GM19238 (cell line): Measurements from ENCODE around the gene CNBD2.
"Not testable (repeated sequence)": the region's sequence is repeated elsewhere in the genome, so short reads cannot be mapped to it uniquely, and the experiment has no call there.

Experiments
- DNase-seq: peaks from one replicate; pipeline ENCODE4 v3.0.0; 2011; ENCODE audit warnings: low spot score; ENCODE audit not compliant: insufficient read length

Gene CNBD2

DNA sequence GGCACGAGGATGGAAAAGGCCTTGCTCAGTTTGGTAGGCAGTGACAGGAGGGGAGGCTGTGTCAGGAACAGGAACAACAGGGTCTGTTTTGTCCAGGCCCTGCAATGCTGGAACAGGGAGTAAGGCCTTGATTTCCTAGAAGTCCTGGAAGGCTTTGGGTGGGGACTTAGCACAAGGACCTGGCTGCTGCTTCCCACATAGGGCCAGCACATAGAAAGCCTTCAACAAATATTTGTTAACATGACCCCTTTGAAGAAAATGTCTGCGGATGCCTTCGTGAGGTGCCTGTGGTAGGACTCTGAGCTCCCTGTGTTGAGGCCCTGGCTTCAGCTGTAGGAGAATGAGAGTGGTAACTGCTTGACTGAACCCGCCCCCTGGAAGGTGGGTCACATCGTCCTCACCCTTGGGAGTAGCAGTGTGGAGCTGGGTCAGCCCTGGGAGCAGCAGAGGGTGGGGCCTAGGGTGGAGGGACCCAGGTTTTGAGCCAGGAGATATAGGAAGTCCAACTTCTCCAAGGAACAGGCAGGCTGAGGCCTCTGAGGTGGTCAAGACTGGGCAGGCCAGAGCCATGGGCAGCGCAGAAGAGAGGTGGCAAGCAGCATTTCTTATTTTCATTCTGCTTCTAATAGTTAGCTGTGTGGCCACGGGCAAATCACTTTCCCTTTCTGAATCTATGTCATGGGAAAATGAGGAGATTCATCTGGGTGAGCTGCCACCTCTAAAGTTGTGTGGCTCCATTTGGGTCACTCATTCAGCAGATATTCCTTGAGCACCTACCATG is 50.0 kb downstream of the CNBD2 start:
- DNase-seq = no peak

DNA sequence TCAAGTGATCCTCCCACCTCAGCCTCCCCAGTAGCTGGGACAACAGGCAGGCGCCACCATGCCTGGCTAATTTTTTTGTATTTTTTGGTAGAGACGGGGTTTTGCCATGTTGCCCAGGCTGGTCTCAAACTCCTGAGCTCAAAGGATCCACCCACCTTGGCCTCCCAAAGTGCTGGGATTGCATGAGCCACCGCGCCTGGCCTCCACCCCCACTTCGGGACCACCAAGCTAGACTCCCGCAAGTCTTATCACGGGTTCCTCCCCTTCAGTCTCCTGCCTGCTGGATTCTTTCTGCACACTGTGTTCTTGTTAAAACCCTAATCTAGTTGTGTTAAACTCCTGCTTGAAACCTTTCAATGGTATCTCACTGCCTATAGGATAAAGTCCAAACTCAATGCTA is 57.7 kb downstream of the CNBD2 start:
- not testable (repeated sequence) for DNase-seq

DNA sequence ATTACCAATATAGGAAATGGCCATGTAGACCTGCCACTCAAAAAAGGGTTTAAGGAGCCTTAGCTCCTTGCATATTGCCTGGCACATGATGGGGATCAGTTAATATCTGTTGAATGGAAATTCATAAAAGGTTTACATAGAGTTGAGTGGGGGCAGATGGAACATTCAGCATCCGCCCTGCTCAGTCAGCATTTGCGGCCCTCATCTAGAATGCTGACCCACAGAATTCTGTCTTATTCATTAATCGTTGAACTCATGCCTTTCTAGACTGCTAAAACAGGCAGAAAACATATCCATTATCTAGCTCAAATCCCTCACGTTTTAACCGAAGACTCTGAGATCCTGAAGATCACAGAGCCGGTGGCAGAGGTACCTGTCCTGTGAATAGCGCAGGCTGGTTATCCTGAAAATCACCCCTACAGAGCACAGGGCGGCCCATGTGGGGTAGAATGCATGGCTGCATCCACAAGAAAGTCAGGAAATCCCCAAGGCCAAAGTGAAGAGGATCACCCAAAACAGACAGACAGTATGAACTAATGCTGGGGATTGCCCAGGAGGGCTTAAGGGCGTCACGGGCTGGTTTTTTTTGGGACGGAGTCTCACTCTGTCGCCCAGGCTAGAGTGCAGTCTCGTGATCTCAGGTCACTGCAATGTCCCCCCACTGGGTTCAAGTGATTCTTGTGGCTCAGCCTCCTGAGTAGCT is 59.9 kb downstream of the CNBD2 start:
- DNase-seq = no peak

DNA sequence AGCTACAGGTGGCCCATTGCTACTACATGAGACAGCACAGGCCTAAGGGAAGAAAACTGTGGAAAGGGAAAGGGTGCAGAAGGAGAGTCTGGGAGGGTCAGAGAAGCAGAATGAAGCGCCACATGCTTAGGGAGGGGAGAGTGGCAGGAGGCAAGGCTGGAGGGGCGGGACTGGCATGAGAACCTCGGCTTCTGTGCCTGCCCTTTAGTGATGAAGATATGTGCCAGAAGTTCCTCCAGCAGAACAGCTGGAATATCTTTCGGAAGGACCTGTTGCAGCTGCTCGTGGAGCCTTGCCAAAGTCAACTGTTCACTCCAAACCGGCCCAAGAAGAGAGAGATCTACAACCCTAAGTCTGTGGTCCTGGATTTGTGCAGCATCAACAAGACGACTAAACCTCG is 61.8 kb downstream of the CNBD2 start:
- DNase-seq = no peak

DNA sequence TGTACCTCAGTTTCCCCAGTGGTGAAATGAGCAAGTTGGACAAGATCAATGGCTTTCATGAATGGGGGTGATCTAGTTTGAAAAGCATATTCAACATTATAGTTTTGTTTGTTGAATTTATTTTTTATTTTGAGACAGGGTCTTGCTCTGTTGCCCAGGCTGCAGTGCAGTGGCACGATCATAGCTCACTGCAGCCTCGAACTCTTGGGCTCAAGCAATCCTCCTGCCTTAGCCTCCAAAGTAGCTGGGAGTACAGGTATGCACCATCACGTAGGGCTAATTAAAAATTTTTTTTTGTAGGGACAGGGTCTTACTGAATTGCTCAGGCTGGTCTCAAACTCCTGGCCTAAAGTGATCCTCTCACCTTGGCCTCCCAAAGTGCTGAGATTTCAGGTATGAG is 63.4 kb downstream of the CNBD2 start:
- DNase-seq = no peak

DNA sequence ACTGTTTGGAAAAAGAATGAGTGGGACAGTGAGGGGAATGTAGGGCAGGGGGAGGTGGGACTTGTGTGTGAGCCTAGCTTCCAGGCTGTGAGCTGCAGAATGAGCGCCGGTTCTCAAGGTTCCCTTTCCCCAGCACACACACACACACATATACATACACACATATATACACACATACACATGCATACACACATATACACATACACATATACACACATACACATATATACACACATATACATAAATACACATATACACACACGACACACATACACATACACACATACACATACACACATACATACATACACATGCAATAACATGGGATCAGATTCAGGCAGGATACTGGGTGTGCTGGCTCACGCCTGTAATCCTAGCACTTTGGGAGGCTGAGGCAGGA is 66.5 kb downstream of the CNBD2 start:
- no peak for DNase-seq

DNA sequence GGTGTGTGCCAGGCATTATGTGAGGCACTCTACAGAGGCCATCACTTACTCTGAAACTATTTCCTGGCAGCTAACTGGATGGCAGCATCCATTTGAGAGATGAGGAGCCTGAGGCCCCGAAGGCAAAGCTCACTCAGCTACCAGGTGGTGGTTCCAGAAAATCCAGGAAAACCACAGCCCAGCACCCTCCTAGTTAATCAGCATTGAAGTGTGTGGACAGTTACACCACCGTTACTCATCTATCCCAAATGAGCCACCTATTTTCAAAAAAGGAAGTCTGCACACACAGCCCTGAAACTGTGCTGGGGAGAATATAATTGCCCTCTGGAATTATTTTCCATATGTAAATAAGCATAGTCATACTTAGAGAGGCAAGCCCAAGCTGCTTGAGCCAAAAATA is 67.4 kb downstream of the CNBD2 start:
- DNase-seq = no peak

DNA sequence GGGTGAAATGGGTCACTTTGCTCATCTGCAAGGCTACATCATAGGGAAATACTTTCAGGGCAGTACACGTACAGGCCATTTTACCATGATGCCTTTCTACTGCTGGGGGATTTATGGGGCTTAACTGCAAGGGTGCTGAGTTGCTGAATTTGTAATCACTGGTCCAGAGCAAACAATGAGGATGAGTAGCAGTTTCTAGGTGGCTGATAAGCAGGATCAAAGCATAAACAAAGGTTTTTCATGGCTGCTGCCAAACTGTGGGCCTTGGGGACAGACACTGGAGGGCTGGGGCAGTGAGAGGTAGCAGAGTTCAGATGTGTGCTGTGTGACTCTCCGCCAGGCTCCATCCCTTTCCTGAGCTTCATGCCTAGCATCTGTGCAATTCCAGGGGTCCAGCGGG is 68.3 kb downstream of the CNBD2 start:
- DNase-seq = no peak

DNA sequence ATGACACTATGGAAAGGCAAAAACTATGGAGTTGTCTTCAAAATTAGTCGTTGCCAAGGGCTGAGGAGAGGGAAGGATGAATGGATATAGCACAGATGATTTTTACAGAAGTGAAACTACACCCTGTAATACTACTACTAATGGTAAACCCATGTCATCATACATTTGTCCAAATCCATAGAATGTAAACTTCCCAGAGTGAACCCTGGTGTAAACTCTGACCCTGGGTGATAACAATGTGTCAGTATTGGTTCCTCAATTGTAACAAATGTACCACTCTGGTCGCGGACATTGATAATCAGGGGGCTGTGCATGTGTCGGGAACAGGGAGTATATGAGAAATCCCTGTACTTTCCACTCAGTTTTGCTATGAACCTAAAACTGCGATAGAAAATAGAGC is 72.2 kb downstream of the CNBD2 start:
- DNase-seq = no peak

DNA sequence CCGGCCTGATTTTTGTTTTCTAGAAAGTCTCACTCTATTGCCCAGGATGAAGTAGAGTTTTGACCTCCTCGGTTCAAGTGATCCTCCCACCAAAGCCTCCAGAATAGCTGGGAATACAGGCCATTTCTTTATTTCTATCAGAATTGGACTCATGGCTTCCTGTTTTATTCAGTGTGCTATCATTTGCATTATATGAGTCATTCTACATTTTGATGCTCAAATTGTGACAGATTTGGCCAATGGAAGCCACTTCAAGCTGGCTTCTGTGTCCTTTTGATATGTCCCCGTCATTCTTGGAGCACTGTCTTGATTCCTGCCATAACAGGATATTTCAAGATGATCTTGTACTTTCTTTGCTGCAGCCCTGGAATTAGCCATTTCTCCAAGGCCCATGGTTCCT is 75.1 kb downstream of the CNBD2 start:
- DNase-seq = no peak

DNA sequence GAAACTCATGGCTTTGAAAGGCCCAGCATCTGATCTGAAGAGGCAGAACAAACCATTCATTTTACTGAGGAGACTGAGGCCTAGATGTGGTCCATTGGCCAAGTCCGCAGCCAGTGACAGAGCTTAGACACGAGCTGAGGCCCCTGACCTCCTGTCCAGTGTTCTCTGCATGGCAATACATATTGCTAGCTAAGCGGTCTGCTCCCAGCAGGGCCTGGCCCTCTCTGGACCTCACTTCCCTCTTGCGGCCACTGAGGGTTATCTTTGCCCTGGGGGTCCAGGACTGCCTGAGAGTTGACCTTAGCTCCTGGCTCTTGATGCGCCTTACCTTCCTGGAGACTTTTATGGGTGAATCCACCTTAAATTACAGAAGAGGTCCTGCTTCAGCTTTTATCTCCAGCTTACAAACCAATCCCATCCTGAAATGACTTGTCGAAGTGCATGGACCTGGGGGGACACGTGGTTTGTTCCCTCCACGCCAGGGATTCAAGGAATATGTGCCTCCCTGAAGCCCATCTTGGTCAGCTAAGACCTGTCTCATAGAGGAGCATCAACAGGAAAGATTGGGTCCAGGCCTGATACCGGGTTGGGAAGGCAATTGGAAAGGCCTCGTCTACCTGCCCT is 75.6 kb downstream of the CNBD2 start:
- no peak for DNase-seq

DNA sequence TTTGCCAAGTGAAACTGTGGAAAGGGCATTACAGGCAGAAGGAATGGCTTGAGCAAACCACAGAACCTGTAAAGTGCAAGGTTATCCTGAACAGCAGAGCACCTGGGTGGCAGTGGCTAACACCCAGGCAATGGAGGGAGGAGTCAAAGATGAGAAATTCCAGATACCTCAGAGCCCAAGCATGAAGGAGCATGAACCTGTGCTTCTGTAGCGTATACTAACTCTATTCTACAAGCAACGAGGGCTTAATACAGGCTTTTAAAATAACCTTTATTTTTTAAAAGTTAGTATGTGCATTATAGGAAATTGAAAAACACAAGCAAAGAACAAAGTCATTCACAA is 77.0 kb downstream of the CNBD2 start:
- DNase-seq = no peak

DNA sequence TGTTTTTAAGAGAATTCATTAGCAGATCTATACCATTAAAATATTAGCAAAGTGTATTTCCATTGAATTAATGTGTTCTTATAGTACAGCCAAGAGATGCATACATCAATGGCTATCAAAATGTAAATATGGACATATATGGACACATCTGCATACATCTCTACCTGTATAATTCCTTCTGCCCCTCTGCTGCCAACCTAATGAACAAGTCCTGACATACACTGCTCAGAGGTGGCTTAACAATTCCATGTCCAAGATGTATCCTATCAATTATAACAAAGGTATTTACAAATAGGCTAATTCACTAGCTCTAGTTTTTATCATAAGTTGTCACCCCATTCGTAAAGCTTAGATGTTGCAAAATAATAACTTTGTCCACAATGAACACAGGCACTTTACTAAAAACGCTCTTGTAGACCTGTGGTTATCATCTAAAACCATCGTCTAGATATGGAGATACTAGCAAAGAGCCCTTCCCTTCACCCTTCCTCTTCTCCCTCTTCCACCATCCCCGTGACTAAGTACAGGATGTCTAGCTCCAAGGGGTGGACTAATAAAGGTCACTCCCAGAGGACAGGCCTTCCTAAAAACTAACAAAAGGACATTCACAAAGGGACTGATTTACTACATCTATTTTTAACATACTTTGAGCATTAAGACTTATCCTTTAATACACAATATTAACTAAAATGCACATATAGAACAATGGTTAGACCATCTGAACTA is 77.8 kb downstream of the CNBD2 start:
- DNase-seq = not testable (repeated sequence)

DNA sequence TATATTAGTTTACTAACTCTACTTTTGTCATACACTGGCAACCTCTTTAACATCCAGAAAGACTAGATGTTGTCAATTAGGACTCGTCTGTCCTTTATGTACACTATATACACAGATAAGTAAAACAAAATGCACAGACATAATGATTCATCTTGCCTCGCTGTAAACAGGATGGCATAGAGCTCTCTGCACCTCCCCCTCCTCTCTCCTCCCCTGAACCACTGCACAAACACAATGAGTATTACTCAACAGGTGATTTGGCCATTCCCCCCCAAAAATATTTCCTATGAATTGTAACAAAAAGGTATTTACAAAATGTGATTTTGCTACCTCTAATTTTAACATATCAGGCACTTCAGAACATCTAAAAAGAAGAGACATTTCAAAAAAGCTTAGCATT is 81.0 kb downstream of the CNBD2 start:
- not testable (repeated sequence) for DNase-seq

DNA sequence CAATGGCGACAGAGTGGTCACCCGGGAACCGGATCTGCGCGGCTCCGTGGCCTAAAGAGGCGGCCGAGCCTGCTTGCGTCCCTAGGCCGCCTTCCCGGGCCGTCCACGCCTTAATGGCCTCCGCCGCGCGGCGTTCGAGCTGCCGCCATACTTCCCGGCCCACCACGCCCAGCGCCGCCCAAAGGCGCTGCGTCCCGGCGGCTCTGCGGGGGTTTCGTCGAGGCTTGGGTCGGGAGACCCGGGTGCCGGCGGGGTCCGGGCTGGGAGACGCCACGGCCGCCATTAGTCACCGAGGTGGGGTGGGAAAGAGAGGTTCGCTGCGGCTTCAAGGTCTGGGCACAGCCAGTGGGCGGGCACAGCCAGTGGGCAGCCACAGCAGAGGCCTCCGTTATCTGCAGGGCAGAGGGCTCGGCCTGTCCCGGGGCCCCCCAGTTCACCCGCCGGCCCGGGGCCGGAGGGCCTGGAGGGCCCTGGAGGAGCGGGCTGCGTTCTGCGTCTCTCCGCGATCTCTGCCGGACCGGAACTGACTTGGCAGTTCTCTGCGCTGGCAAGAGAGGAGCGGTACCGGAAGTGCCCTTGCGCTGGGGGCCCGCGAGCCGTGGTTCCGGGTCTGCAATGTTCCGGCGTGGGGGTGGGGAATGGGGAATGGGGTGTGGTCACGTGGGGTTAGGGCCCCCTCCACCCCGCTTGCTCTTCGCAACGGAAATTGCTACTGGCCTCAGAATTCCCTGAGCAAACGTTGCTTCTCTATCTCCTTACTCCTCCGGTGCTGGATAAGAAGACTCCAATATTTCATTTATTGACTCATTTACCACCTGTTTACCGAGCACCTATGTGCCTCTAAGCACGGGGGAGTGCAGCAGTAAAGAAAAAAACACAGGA is 82.3 kb downstream of the CNBD2 start:
- DNase-seq = peak; percentile 91

DNA sequence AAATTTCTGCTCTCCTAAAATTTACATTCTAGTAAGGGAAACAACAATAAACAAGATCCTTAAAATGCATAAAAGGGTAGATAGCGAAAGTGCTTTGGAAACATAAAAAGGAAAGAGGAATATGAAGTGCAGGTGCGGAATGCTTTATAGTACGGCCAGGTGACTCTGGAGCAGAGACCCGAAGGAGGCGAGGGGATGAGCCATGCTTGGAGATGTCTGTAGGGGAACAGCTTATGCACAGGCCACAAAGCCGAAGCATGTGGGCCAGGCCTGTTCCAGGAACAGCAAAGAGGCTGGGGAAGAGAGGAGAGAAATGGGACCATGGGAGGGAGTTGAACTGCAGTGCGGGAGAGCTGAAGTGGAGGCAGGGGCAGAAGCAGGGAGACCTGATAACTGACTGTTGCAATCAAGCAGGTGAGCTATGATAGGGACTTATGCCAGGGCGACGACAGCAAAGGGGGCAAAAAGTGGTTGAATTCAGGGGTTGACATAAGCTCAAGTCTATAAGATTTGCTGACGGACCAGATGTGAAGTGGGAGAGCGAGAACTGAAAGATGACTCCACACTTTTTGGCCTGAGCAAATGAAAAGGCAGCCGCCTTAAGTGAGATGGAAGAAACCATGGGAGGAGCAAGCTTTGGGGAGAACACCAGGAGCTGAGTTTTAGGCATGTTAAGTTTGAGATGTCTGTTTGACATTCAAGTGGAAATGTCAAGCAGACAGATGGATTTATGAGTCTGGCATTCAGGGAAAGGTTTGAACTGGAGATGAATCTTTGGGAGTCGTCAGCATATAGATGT is 83.1 kb downstream of the CNBD2 start:
- DNase-seq = no peak

DNA sequence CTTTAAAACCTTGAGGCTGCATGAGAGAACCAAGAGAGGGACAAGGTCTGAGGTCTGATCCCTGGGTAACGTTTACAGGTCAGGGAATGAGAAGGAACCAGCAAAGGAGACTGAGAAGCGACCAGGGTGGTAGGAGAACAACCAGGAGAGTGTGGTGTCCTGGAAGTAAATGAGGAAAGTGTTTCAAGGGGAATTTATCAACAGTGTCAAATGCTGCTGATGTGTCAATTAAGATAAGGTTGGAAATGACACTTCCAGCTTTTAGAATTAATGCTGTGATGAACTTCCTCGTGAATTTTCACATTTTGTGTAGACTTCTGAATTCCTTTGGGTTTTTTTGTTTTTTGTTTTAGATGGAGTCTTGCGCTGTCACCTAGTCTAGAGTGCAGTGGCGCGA is 83.7 kb downstream of the CNBD2 start:
- DNase-seq = no peak

DNA sequence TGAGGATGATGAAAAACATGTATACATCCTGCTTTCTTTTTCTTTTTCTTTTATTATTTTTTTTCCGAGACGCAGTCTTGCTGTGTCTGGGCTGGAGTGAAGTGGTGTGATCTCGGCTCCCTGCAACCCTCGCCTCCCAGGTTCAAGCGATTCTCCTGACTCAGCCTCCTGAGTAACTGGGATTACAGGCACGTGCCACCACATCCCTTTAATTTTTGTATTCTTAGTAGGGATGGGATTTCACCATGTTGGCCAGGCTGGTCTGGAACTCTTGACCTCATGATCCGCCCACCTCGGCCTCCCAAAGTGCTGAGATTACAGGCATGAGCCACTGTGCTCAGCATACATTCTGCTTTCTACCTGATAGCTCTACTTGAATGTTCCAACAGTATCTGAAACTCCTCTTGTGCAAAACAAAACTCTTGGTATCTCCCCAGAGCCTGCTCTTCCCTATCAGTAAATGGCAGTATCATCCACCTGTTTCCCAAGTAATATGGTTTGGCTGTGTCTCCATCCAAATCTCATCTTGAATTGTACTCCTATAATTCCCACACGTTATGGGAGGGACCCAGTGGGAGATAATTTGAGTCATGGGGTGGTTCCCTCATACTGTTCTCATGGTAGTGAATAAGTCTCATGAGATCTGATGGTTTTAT is 85.6 kb downstream of the CNBD2 start:
- not testable (repeated sequence) for DNase-seq

DNA sequence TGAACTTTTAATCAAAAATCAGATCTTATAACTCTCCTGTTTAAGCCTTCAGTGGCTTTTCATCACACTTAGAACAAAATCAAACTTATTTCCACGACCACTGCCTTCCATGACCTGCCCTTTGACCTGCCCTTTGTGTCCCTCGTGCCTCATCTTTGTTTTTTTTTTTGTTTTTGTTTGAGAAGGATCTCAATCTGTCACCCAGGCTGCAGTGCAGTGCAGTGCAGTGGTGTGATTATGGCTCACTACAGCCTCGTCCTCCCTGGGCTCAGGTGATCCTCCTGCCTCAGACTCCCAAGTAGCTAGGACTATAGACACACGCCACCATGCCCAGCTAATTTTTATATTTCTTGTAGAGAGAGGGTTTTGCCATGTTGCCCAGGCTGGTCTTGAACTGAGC is 86.8 kb downstream of the CNBD2 start:
- no peak for DNase-seq

DNA sequence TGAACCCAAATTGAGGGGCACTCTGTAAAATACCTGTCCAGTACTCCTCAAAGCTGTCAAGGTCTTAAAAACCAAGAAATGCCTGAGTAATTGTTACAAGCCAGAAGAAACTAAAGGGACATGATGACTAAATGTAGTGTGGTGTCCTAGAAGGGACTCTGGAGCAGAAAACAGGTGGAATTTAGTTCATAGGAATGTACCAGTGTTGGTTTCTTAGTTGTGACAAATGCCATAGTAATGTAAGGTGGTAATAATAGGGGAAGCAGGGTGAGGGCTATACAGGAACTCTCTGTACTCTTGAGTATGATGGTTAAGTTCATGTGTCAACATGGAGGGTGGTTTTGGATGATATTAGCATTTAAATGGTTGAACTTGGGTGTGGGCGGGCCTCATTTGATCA is 92.3 kb downstream of the CNBD2 start:
- DNase-seq = no peak
